ENCODE data around the gene POC1B.

The POC1B gene

GRCh38 chr12:89538897-89539296, 13.1 kb upstream of the POC1B start:
- no peak for DNase-seq

DNA sequence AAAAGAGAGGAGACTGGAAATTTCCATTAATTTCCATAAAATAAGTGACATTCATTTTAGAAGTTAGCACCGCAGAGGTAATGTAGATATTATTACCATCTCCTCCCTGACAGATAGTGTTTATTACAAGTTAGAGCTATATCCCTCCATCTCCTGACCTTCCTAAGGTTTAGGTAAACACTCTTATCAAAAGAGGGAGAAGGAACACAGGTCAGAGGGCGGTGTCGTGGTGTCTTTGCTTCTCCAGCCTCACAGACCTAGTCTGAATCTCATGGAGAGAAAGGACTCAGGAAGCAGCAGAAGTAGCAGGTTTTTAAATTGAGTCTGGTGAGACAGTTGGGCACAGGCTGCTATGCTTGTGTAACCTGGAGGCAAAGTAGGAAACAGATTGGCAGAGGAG, 11.5 kb upstream of the POC1B start:
- DNase-seq = no peak

DNA sequence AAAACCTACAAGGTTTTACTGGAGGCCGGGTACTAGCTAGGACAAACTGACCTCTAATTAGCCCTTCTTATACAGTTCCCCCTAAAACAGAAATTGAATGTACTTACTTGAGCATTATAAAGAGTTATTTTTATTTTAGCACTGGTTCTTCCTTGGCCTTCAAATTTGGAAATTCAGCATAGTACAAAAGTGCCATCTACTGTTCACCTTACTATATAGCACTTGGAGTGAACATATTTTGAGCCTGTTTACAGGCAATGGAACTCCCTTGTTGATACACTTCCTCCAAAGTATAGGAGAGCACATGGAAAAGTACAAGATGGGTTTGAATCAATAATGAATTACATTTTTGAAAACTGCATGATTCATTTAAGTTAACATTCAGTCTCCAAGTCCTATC, 3.9 kb upstream of the POC1B start:
- peak in 1 of 2 donors; percentile 74 for DNase-seq

DNA sequence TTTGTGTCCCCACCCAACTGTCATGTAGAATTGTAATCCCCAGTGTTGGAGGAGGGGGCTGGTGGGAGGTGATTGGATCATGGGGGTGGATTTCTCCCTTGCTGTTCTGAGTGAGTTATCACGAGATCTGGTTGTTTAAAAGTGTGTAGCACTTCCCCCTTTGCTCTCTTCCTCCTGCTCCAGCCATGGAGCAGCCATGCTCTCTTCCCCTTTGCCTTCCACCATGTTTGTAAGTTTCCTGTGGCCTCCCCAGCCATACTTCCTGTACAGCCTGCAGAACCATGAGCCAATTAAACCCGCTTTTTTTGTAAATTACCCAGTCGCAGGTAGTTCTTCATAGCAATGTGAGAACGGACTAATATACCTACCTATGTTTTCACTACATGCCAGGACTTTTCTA, 2.6 kb upstream of the POC1B start:
- DNase-seq = no peak

DNA sequence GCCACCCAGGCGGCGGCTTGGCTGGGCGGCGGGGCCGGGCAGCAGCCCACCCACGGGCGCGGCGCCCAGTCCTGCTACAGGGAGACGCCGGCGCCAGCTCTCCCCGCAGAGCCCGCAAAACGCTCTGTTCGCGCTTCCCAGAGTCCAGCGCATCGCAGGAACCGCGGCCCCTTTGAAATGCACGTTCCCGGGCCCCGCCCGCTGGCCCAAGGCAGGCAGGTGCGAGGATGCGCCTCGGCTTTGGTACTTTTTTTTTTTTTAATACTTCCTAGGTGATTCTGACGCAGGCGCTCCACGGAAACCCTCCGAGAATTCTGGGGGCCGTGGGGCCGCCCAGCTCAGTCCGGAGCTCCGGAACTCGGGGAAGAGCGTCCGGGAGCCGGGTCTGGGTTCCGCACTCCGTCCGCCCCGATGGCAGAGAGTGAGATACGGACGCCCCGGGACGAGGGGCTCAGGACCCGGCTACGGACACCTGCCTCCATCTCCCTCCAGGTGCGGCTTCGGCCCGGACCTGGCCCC, 483 bp downstream of the POC1B start:
- peak; percentile 30 to 53 for DNase-seq

DNA sequence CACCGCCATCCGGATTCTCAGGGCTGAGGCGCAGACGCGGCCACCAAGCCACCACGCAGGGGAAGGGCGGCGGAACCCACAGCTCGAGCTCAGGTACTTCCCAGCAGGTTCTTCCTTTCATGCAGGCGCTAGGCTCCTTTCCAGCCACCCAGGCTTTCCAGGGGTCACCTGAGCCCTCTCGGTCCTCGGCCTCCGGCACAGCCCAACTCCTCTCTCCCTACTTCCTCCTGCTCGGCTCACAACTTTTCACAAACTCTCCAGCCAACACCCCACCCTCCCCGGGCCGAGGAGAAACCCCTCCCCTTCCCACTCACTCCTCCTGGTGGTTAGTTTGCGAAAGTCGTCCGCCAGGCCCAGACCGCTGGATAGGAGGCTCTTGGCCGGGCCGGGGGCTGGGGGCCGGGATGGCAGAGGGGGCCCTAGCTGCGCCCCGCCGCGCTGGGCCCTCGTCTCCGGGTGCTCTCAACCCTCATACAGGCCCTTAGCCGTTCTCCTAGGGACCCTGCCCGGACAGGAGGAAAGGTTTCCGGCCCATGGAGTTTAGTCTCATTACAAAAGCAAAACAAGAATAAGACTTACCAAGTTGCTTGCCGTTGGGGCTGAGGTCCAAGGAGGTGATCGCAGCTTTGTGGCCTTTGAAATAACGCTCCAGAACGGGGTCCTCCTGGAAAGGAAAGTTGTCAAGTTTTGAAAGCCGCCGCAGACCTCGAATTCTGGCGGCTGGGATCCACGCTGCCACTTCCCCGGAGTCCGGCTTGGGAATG, 1.1 kb downstream of the POC1B start, which contains the start of gene GALNT4:
GALNT4 (minus strand) TSS at position 256 of the 764 bp plus-strand sequence; CDS start at position 9, 247 bp downstream.
- peak; percentile 82 to 85 for DNase-seq

GRCh38 chr12:89523843-89524540, 1.9 kb downstream of the POC1B start:
- no peak for DNase-seq

GRCh38 chr12:89523393-89523792, 2.5 kb downstream of the POC1B start:
- DNase-seq = no peak

DNA sequence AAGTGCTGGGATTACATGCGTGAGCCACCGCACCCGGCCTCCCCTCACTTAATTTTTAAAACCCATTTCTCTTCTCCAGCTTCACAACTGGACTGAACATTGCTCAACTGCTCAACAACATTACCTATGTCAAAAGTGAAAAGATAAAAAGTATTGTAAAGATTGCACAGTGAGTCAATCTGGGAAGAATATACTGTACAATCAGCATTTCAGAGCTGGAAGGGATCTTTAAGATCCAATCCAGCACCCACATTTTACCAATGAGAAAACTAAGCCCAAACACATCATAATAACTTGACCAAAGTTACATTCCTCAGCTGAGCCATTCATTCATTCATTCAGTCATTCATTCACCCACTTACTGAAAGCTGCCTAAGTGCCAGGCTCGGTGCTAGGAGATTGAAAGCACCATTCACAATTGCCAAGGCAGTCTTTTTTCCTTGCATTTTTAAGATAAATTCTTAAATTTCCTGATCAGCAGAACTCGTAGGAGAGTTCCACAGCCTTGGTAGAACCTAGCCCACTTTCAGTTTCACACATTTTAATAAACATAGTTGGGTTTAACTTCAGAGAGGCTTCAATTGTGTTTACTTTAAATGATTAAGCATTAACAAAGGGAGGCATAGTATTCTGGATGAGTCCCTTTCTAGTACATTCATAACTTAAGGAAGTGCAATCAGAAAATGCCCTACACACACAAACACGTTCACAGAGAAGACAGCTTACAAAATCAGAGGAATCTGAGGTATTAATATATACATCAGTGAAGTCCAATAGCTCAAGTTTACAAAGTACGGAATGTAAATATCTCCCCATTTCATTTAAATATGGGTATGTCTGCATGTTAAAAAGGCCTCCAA, 4.3 kb downstream of the POC1B start:
- no peak for DNase-seq

- no peak for DNase-seq
Observed at GRCh38 chr12:89517720-89518119, 8.1 kb downstream of the POC1B start.

DNA sequence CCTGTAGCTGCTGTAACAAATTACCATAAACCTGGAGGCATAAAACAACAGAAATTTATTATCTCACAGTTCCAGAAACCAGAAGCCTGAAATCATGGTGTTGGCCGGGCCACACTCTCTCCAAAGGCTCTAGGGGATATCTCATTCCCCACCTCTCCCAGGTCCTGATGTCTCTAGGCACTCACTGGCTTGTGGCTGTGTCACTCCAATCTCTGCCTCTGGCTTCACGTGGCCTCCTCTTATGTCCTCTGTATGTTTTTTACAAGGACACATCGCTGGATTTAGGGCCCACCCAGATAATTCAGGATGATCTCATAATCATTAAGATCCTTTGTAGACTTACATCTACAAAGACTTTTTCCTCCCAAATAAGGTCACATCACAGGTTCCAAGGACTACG, 9.2 kb downstream of the POC1B start:
- no peak for DNase-seq

- DNase-seq = no peak
Observed at GRCh38 chr12:89514751-89515150, 11.1 kb downstream of the POC1B start.

DNA sequence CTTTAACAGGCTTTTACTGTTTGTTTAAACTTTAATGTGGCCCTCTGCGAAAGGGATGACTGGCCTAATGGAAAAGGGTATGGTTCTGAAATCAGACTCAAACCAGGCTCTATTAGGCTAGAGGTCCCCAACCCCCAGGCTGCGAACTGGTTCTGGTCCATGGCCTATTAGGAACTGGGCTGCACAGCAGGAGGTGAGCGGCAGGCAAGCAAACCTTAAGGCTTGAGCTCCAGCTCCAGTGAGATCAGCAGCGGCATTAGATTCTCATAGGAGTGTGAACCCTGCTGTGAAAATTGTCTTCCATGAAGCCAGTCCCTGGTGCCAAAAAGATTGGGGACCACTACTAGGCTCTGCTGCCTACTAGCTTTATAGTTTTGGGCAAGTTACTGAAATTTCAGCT, 12.3 kb downstream of the POC1B start:
- DNase-seq = no peak

GRCh38 chr12:89507015-89507824, 18.6 kb downstream of the POC1B start:
- no peak for DNase-seq

- DNase-seq = no peak
Observed at GRCh38 chr12:89506050-89506449, 19.8 kb downstream of the POC1B start.

DNA sequence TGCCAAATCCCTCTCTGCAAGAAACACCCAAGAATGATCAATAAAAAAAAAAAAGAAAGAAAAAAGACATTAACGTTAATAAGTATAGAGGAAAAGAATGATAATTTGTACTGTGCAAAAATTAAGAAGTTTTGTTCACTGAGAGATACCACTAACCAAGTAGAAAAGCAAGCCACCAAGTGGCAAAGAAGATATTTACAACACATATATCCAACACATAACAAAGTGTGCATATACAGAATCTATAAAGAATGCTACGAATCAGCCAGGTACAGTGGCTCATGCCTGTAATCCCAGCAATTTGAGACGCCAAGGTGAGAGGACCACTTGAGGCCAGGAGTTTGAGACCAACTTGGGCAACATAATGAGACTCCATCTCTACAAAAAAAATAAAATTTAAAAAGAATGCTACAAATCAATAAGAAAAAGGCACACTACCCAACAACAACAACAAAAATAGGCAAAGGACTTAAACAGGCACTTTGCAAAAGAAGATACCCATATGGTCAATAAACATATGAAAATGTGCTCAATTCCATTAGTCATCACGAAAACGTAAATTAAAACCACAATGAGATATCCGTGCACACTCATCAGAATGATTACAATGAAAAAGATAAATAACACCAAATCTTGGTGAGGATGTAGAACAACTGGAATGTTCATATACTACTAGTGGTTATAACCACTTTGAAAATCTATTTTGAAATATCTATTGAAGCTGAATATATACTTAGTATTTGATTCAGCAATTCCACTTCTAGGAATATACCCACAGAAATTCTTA, 21.1 kb downstream of the POC1B start:
- DNase-seq = no peak

GRCh38 chr12:89501793-89502192, 24.1 kb downstream of the POC1B start:
- DNase-seq = no peak

DNA sequence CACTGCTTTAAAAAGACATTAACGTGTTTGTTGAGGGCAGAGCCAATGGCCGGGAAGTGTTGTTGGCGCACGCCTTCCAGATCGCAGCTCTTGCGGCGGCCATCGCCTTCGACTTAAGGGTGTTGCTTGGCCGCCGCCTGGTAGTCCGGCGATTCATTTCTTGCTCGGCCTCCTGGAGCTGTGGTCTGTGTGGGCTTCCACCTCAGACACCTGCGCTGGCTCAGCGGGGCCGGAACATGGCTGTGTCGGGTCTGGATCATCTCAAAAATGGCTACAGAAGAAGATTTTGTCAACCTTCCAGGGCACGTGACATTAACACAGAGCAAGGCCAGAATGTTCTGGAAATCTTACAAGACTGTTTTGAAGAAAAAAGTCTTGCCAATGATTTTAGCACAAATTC, 26.0 kb downstream of the POC1B start:
- DNase-seq = no peak

- DNase-seq = no peak
Observed at GRCh38 chr12:89497467-89497866, 28.4 kb downstream of the POC1B start.

DNA sequence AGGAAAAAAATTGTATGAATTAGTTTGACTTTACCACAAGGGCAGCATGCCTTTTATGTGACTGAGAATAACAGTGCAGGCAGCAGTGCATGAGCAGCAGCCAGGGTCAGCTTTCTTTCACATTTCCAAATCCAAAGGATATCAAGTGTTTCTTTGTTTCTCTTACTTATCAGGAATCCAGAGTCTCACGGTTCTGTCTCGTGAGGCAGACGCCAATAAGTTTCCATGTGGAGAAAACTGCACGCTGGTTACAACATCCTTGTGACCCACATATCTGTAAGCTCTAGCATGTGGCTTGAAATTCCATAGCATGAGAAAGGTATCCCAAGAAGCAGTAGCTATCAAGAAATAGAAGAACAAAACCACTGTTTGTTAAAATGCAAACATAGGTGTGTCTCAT, 28.8 kb downstream of the POC1B start:
- no peak for DNase-seq

Data from CD4-positive, alpha-beta T cell treated with Interleukin-4 for 1 hour (primary cell).